Heart left ventricle (tissue), 16 donors: ENCODE results near the gene TAGLN. TPM values are rescaled to one million over a fixed set of nuclear protein-coding genes. Genes with fewer than 3 reads are reported as not detected.

Source experiments
- ATAC-seq, 4 donors: fragments of 200-7000 bp; cut with Tn5 transposase; one replicate each; pipeline ENCODE4 v1.9.1; 2020 to 2022; ENCODE audit warnings: moderate library complexity in 4 of 4, mild to moderate bottlenecking in 3 of 4, moderate number of reproducible peaks in 1 of 4
- DNase-seq, 5 donors: peaks; one replicate each; pipeline ENCODE4 v3.0.0-alpha.2; 2020
- H3K27ac ChIP-seq, 12 donors: fragments of 200-600 bp; sonication (generic) in 4 of 12; one replicate each; pipeline versions ENCODE4 v1.5.0 to v1.8.0; 2016 to 2022; ENCODE audit warnings: mild to moderate bottlenecking in 2 of 12
- H3K27me3 ChIP-seq, 9 donors: fragments of 200-600 bp; sonication (generic) in 2 of 9; one replicate each; pipeline versions ENCODE4 v1.5.1 to v1.8.0; 2016 to 2022; ENCODE audit warnings: mild to moderate bottlenecking in 3 of 9
- H3K36me3 ChIP-seq, 9 donors: fragments of 200-600 bp; sonication (generic) in 2 of 9; one replicate each; pipeline versions ENCODE4 v1.5.0 to v1.8.0; 2018 to 2022; ENCODE audit warnings: mild to moderate bottlenecking in 2 of 9
- H3K4me1 ChIP-seq, 12 donors: fragments of 200-600 bp; sonication (generic) in 4 of 12; one replicate each; pipeline versions ENCODE4 v1.5.0 to v1.8.0; 2016 to 2022; ENCODE audit warnings: mild to moderate bottlenecking in 3 of 12
- H3K4me3 ChIP-seq, 12 donors: fragments of 200-600 bp; sonication (generic) in 4 of 12; one replicate each; pipeline versions ENCODE4 v1.5.0 to v1.8.0; 2017 to 2022; ENCODE audit warnings: mild to moderate bottlenecking in 9 of 12, moderate library complexity in 4 of 12
- H3K9me3 ChIP-seq, 12 donors: fragments of 200-600 bp; sonication (generic) in 4 of 12; one replicate each; pipeline versions ENCODE4 v1.5.0 to v1.8.0; 2016 to 2022; ENCODE audit warnings: mild to moderate bottlenecking in 1 of 12
- POLR2A ChIP-seq, 2 donors: fragments of 450-650 bp; IDR thresholded peaks; one replicate each; pipeline ENCODE4 v1.6.1; 2017; ENCODE audit warnings: antibody characterized with exemption in 2 of 2, mild to moderate bottlenecking in 2 of 2, moderate library complexity in 2 of 2
- WGBS, 4 donors: extraction: QIAGEN DNeasy Blood & Tissue Kit in 2 of 4; methylation state at CpG; one replicate each; pipeline versions ENCODE4 v1.1.5 to v1.1.7; 2013 to 2018; 5-methylcytosine and 5-hydroxymethylcytosine counted together
- intact Hi-C, 10 donors: fragments of 100-400 bp; cut with DNase I; formaldehyde crosslinking; loops; one replicate each; pipeline versions ENCODE4 v1.11.1 to v1.14.2; 2022
- polyA plus RNA-seq, 2 donors: library from polyadenylated mRNA; stranded (reverse); fragments of 200-250 nt; gene quantifications; one replicate each; pipeline ENCODE4 v1.2.3, GENCODE V29; 2013
- total RNA-seq, 9 donors: library from RNA; depleted of rRNA in 2 of 9; stranded (reverse); fragments of >200 nt in 2 of 9; fragmentation: NEBNext Ultra II Directional in 3 of 9; extraction: Animal tissue kit (Norgen Biotek cat#: 25700) in 3 of 9; gene quantifications; one replicate each; pipeline versions ENCODE4 v1.1.0 to v1.2.4, GENCODE V29; 2016 to 2023
- TF ChIP-seq, protein P1 (sequence below), 12 donors: fragments of 200-600 bp; sonication (generic) in 4 of 12; IDR thresholded peaks; one replicate each; pipeline versions ENCODE4 v1.5.0 to v1.8.0; 2018 to 2022; ENCODE audit warnings: antibody characterized with exemption in 12 of 12, mild to moderate bottlenecking in 5 of 12
- donor health status: ischemic (EF 13 %, LVEDD 7.1; RV severe dilation, severe dysfunction).
- donor health status: healthy with polysubstance abuse.
- donor health status: DM: no; HTN: yes; CAD: no.
- donor health status: DM: no; HTN: no; CAD: no.
- donor health status: ischemic (EF 25% LVEDD 6.9; RV normal size, moderate dysfunction).
- donor health status: ischemic (EF 25% LVEDD 5.7; RV mildly dilated, moderate dysfunction).
- donor health status: healthy.
- donor health status: DM: yes; HTN: yes; CAD: no.
- donor health status: ischemic (EF 35%, LVEDD 5.7; RV mildly dilated, moderate dysfunction).
- donor health status: nonischemic (EF 11% LVEDD 7.7; RV severe dilation, severe dysfunction).
- donor health status: DM: yes; HTN: yes; CAD: no.
- donor health status: PGD.
- donor health status: ischemic (EF 29% LVEDD 5.4; RV normal size, mild dysfunction).
- donor health status: nonischemic (EF 23%, LVEDD 6.1; RV moderate dilation, normal function).

The TAGLN gene
- total and polyA plus RNA-seq, 11 donors = 63.7 to 399 (median 187) TPM

DNA sequence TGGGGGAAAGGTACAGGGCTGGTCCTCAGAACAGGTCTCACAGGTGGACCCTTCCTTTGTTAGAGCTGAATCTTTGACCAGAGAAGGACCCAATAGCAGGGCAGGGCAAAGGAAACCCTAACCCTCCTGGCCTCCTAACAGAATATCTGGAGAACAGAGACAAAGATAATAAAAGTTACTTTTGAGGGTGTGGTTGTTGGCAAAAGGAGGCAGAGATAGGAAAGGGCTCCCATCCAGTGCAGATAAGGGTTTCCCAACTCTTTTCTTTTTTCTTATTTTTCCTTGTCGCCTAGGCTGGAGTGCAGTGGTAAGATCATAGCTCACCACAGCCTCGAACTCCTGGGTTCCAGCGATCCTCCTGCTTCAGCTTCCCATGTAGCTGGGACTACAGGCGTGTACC lies 20.8 kb downstream of the TAGLN start:
- DNase-seq (no peak), ATAC-seq (no peak)
- intact Hi-C loops = loop anchor here in 9 of 10 donors (2.0 to 10.0 kb wide), 14 partner anchors 21 to 433 kb away; partner anchors contain the start of genes APOA5 (in 3 of the 9), SIDT2 (in 2 of the 9), ZPR1 (in 2 of the 9) and PAFAH1B2 (in 1 of the 9)
- peaks cover 12 to 69% (median 49%) of the 10 kb centered on the region in 12 donors for H3K4me1 ChIP-seq
- peak overlapping the region; percentile 59 to 98 (median 88) for H3K27ac ChIP-seq
- peaks cover 0 to 95% (median 71%) of the 10 kb centered on the region in 9 donors for H3K36me3 ChIP-seq
- H3K4me3 ChIP-seq = no peak overlapping the region
- H3K9me3 ChIP-seq = no peaks in the 10 kb centered on the region
- 87 to 92% (median 88%) methylated on average over 4 of the region's 4 CpGs for WGBS, 4 donors
- H3K27me3 ChIP-seq = no peaks in the 10 kb centered on the region
- no peak for TF ChIP-seq POLR2A (IDR thresholded peaks at IDR 0.05)
- TF ChIP-seq, protein P1, sequence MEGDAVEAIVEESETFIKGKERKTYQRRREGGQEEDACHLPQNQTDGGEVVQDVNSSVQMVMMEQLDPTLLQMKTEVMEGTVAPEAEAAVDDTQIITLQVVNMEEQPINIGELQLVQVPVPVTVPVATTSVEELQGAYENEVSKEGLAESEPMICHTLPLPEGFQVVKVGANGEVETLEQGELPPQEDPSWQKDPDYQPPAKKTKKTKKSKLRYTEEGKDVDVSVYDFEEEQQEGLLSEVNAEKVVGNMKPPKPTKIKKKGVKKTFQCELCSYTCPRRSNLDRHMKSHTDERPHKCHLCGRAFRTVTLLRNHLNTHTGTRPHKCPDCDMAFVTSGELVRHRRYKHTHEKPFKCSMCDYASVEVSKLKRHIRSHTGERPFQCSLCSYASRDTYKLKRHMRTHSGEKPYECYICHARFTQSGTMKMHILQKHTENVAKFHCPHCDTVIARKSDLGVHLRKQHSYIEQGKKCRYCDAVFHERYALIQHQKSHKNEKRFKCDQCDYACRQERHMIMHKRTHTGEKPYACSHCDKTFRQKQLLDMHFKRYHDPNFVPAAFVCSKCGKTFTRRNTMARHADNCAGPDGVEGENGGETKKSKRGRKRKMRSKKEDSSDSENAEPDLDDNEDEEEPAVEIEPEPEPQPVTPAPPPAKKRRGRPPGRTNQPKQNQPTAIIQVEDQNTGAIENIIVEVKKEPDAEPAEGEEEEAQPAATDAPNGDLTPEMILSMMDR (IDR thresholded peaks at IDR 0.05) = no peak

DNA sequence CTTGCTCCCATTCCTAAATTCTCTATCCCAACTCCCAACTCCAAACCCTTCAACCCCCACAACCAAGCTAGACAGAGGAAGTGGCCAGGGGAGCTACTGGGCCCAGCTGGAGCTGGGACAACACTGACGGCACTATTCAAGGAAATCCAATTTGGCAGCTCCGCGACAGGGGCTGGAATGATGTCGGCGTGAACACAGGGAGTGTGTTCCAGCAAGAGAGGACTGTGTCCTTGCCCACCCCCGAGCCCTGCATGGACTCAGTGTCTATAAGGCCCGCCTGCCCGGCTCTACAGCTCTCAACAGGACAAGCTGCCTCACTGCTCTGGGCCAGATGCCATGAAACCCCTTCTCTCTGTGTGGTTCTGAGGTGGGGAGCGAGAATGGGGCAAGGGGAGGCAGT lies 21.4 kb downstream of the TAGLN start:
- no peaks in the 10 kb centered on the region for H3K9me3 ChIP-seq
- intact Hi-C loops = loop anchor here in 8 of 10 donors (2.0 to 10.0 kb wide), 13 partner anchors 22 to 433 kb away; partner anchors contain the start of genes APOA5 (in 3 of the 8), SIDT2 (in 2 of the 8), ZPR1 (in 2 of the 8) and PAFAH1B2 (in 1 of the 8)
- H3K36me3 ChIP-seq = peaks cover 0 to 96% (median 71%) of the 10 kb centered on the region in 9 donors
- H3K4me1 ChIP-seq = peaks cover 12 to 69% (median 49%) of the 10 kb centered on the region in 12 donors
- peak overlapping the region; percentile 59 to 98 (median 88) for H3K27ac ChIP-seq
- H3K4me3 ChIP-seq = no peak overlapping the region
- TF ChIP-seq, protein P1 (IDR thresholded peaks at IDR 0.05) = no peak
- no peaks in the 10 kb centered on the region for H3K27me3 ChIP-seq
- peak; percentile 77 to 87 (median 83) for DNase-seq
- 20 to 38% (median 28%) methylated on average over 8 to 9 of the region's 9 CpGs for WGBS, 4 donors
- peak; percentile 77 to 83 (median 82) for ATAC-seq

DNA sequence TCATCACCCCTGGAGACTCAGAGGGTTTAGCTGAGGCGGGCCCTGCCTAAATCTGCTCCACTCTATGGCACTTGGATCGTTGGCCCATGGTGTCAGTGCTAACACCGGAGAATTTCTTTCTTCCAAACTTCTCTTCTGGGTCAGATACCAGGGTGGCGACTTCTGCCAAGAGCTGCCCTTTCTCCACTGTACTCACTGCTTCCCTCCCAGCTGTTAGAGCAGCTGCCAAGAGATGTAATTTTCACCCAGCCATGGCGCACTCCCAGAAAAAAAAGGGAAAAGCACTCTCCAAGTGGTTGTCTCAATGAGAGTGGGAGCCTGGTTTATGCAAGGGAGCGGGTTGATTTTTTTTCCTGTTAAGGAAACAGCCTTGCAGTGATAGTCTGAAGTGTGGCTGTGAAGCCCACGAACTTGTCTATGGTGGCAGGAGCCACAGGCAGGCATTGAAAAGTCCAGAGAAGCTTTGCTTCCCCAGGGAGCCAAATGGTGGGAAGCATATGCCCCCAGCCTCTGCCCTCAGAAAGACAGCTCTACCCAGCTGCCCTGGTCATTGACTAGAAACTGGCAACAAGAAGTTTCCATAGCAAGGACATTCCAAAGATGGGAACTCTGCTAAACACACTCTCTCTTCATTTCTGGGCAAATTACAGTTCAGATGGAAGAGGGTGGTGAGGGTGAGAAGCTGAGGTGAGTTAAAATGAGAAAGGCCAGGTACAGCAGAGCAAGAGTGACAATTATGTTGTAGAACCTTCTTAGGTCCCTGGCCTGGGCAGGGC lies 22.0 kb downstream of the TAGLN start:
- Histone ChIP-seq H3K4me3 (peak overlapping the region in 1 of 12 donors; percentile 11), H3K9me3 (no peaks in the 10 kb centered on the region), H3K27ac (peak overlapping the region; percentile 59 to 98 (median 88)), H3K36me3 (peaks cover 0 to 94% (median 70%) of the 10 kb centered on the region in 9 donors), H3K27me3 (no peaks in the 10 kb centered on the region), H3K4me1 (peaks cover 12 to 71% (median 50%) of the 10 kb centered on the region in 12 donors)
- intact Hi-C loops = loop anchor here in 8 of 10 donors (2.0 to 10.0 kb wide), 13 partner anchors 22 to 434 kb away; partner anchors contain the start of genes APOA5 (in 3 of the 8), SIDT2 (in 2 of the 8), ZPR1 (in 2 of the 8) and PAFAH1B2 (in 1 of the 8)
- WGBS, 4 donors = 36 to 43% (median 37%) methylated on average over 7 of the region's 7 CpGs
- ATAC-seq (peak; percentile 54 to 75 (median 63)), DNase-seq (peak in 4 of 5 donors; percentile 57 to 78 (median 60))
- no peak for TF ChIP-seq POLR2A (IDR thresholded peaks at IDR 0.05)
- TF ChIP-seq, protein P1 (IDR thresholded peaks at IDR 0.05) = no peak
